IMR-90 (cell line): Measurements from ENCODE around the gene PPARD. TPM values are rescaled to one million over a fixed set of nuclear protein-coding genes. Genes with fewer than 3 reads are reported as not detected.

Source experiments
- ATAC-seq: fragments of 200-7000 bp; cut with Tn5 transposase; 2 replicates; pipeline ENCODE4 v1.9.1; 2020; ENCODE audit warnings: low read depth, mild to moderate bottlenecking, moderate library complexity
- BruUV-seq: library from RNA; stranded (reverse); fragments of 400-500 nt; replicated peaks from 2 replicates; lab custom pipeline; 2021; lab: Mats Ljungman, UMichigan
- CTCF ChIA-PET: fragments of 300-600 bp; formaldehyde crosslinking; extraction: SDS; loops from one replicate; lab custom pipeline; 2021; ENCODE audit warnings: antibody characterized with exemption; lab: Yijun Ruan, JAX
- POLR2A ChIA-PET: fragments of 300-600 bp; sonication (Branson Sonifier 250); formaldehyde crosslinking; loops from one replicate; lab custom pipeline; 2022; ENCODE audit warnings: antibody characterized with exemption; ENCODE audit not compliant: unreplicated experiment; lab: Charles Lee
- DNase-seq: peaks from one replicate; pipeline ENCODE4 v3.0.0; 2013
- H2AFZ ChIP-seq: replicated peaks from 2 replicates; pipeline ENCODE3; 2013; ENCODE audit warnings: low read length, mild to moderate bottlenecking; ENCODE audit not compliant: poor library complexity
- H2AK5ac ChIP-seq: 2 replicates; pipeline ENCODE4 v1.6.1; 2013; ENCODE audit warnings: low read depth, low read length, inconsistent platforms
- H2AK9ac ChIP-seq: replicated peaks from 2 replicates; pipeline ENCODE3; 2013; ENCODE audit warnings: mild to moderate bottlenecking, low read depth, low read length, moderate library complexity; ENCODE audit not compliant: poor library complexity
- H2BK120ac ChIP-seq: 2 replicates; pipeline ENCODE4 v1.6.1; 2013; ENCODE audit warnings: low read depth, low read length, inconsistent platforms
- H2BK15ac ChIP-seq: 3 replicates; pipeline ENCODE4 v1.6.1; 2013; ENCODE audit warnings: low read depth, low read length, inconsistent platforms
- H2BK20ac ChIP-seq: 2 replicates; pipeline ENCODE4 v1.6.1; 2013; ENCODE audit warnings: low read depth, mild to moderate bottlenecking, inconsistent platforms, low read length, moderate library complexity
- H2BK5ac ChIP-seq: 2 replicates; pipeline ENCODE4 v1.6.1; 2013; ENCODE audit warnings: mild to moderate bottlenecking, low read depth, low read length, inconsistent platforms; ENCODE audit not compliant: poor library complexity, severe bottlenecking
- H3K14ac ChIP-seq: replicated peaks from 2 replicates; pipeline ENCODE4 v1.6.1; 2013; ENCODE audit warnings: low read depth, low read length, inconsistent platforms
- H3K18ac ChIP-seq: 2 replicates; pipeline ENCODE4 v1.6.1; 2013; ENCODE audit warnings: low read depth, low read length, control low read depth
- H3K23ac ChIP-seq: 2 replicates; pipeline ENCODE4 v1.6.1; 2013; ENCODE audit warnings: low read depth, low read length, inconsistent platforms
- H3K27ac ChIP-seq: 2 replicates; pipeline ENCODE4 v1.5.1; 2013; ENCODE audit warnings: mild to moderate bottlenecking, control low read depth, low read length; ENCODE audit not compliant: insufficient read depth
- H3K27me3 ChIP-seq: 2 replicates; pipeline ENCODE4 v1.6.1; 2013; ENCODE audit warnings: low read length; ENCODE audit not compliant: control insufficient read depth, insufficient read depth
- H3K36me3 ChIP-seq: 2 replicates; pipeline ENCODE4 v1.6.1; 2013; ENCODE audit warnings: low read length, mixed read lengths; ENCODE audit not compliant: control insufficient read depth, insufficient read depth
- H3K4ac ChIP-seq: 2 replicates; pipeline ENCODE4 v1.6.1; 2013; ENCODE audit warnings: low read depth, low read length, inconsistent platforms
- H3K4me1 ChIP-seq: 2 replicates; pipeline ENCODE4 v1.6.1; 2013; ENCODE audit warnings: low read length, mixed read lengths; ENCODE audit not compliant: control insufficient read depth, insufficient read depth
- H3K4me2 ChIP-seq: 2 replicates; pipeline ENCODE4 v1.6.1; 2013; ENCODE audit warnings: low read depth, mild to moderate bottlenecking, control low read depth, low read length, moderate library complexity
- H3K4me3 ChIP-seq: 2 replicates; pipeline ENCODE4 v1.5.1; 2013; ENCODE audit warnings: low read depth, mild to moderate bottlenecking, control low read depth, low read length, moderate library complexity; ENCODE audit not compliant: insufficient read depth
- H3K56ac ChIP-seq: 2 replicates; pipeline ENCODE4 v1.6.1; 2013; ENCODE audit warnings: low read length, inconsistent platforms; ENCODE audit not compliant: insufficient read depth; ENCODE audit errors: extremely low read depth
- H3K79me1 ChIP-seq, 2 experiments: 2 replicates each; pipeline ENCODE4 v1.6.1; 2013; ENCODE audit warnings: low read length in 2 of 2, inconsistent platforms in 1 of 2, low read depth in 1 of 2
- H3K9ac ChIP-seq: 2 replicates; pipeline ENCODE4 v1.6.1; 2013; ENCODE audit warnings: low read depth, low read length, control low read depth
- H3K9me1 ChIP-seq: 2 replicates; pipeline ENCODE4 v1.6.1; 2013; ENCODE audit warnings: low read length, inconsistent platforms; ENCODE audit not compliant: insufficient read depth
- H3K9me3 ChIP-seq: 2 replicates; pipeline ENCODE4 v1.6.1; 2013; ENCODE audit warnings: low read length; ENCODE audit not compliant: control insufficient read depth, insufficient read depth
- H4K20me1 ChIP-seq: 2 replicates; pipeline ENCODE4 v1.6.1; 2013; ENCODE audit warnings: low read length, inconsistent platforms; ENCODE audit not compliant: insufficient read depth
- H4K5ac ChIP-seq: 2 replicates; pipeline ENCODE4 v1.6.1; 2013; ENCODE audit warnings: mild to moderate bottlenecking, low read depth, low read length, control low read depth
- H4K8ac ChIP-seq, 2 experiments: 2 replicates each; pipeline ENCODE4 v1.6.1; 2013; ENCODE audit warnings: low read depth in 2 of 2, low read length in 2 of 2, control low read depth in 1 of 2, inconsistent platforms in 1 of 2
- H4K91ac ChIP-seq: 2 replicates; pipeline ENCODE4 v1.6.1; 2013; ENCODE audit warnings: low read depth, low read length, inconsistent platforms; ENCODE audit not compliant: insufficient read depth
- CEBPB ChIP-seq: IDR thresholded peaks from 2 replicates; pipeline ENCODE4 v1.6.1; 2012; ENCODE audit warnings: low read depth, low read length, improper control_type of control experiment
- NFE2L2 ChIP-seq: fragments of 150-350 bp; IDR thresholded peaks from 2 replicates; pipeline ENCODE4 v1.6.1; 2016; ENCODE audit warnings: low read depth, mild to moderate bottlenecking, low read length
- WGBS, 2 experiments: methylation state at CpG; one replicate each; pipeline versions ENCODE4 v1.1.5 to v1.1.7; 2013; ENCODE audit warnings: missing lambda C conversion rate in 2 of 2; ENCODE audit not compliant: insufficient read length in 1 of 2; ENCODE audit errors: extremely low coverage in 2 of 2; 5-methylcytosine and 5-hydroxymethylcytosine counted together
- dilution Hi-C: fragments of 300-500 bp; cut with HindIII; formaldehyde crosslinking; loops from one replicate; pipeline ENCODE4 v1.14.3; 2018; ENCODE audit warnings: low sequenced_read_pairs; ENCODE audit not compliant: unreplicated experiment
- in situ Hi-C: fragments of 300-500 bp; cut with MboI; formaldehyde crosslinking; loops from 3 replicates; pipeline ENCODE4 v1.14.3; 2019; ENCODE audit warnings: low sequenced_read_pairs, inconsistent platforms, mixed read lengths
- intact Hi-C: fragments of 100-400 bp; cut with micrococcal nuclease; formaldehyde crosslinking; loops from 2 replicates; pipeline ENCODE4 v1.10.0; 2022
- polyA plus RNA-seq, 3 experiments: library from polyadenylated mRNA; depleted of rRNA; stranded (reverse); fragments of >200 nt; gene quantifications; 2 replicates each; pipeline ENCODE4 v1.2.3, GENCODE V29; 2012; ENCODE audit warnings: low replicate concordance in 1 of 3
- total RNA-seq: library from RNA; depleted of rRNA; stranded (reverse); fragments of >200 nt; gene quantifications from 2 replicates; pipeline ENCODE4 v1.2.3, GENCODE V29; 2012

PPARD gene
- total and polyA plus RNA-seq, 2 of the 4 experiments (the other 2 are of a cell fraction): 10.4 to 69.0 TPM

GRCh38 chr6:35341557-35341956, 801 bp upstream of the PPARD start:
- H3K14ac ChIP-seq: no peak overlapping the region
- no peak overlapping the region for H3K9ac ChIP-seq
- no peak for TF ChIP-seq NFE2L2
- peak; percentile 82 for TF ChIP-seq CEBPB
- no peaks in the 10 kb centered on the region for H3K9me3 ChIP-seq
- no peak overlapping the region for H4K8ac ChIP-seq
- dilution Hi-C loops (no loop called here), intact Hi-C loops (no loop called here), in situ Hi-C loops (loop anchor here (5.0 kb wide), 1 partner anchor 111 kb away; the partner anchor contains the start of gene FANCE)
- no peak overlapping the region for H4K91ac ChIP-seq
- H3K79me1 ChIP-seq: peaks cover 7 to 37% of the 10 kb centered on the region in 2 experiments; a peak in 3 of 4 replicates
- ChIA-PET CTCF (interaction anchor here (0.6 to 1.9 kb wide), 9 partner anchors 14 to 156 kb away, joined by 3 to 13 read pairs (median 3); partner anchors contain the start of gene FANCE), POLR2A (interaction anchor here (1.1 kb wide), 1 partner anchor 129 kb away, joined by 5 read pairs; no protein-coding TSS in a partner anchor)
- no peak overlapping the region for H3K4me3 ChIP-seq
- H2BK20ac ChIP-seq: no peak overlapping the region
- no peak overlapping the region for H2BK15ac ChIP-seq
- no peak overlapping the region; the same call in 1 of the 2 replicates for H3K4ac ChIP-seq
- BruUV-seq: no TSS peak
- WGBS, 2 experiments: no CpG with 5 or more reads among the region's 13 CpGs
- H2AK9ac ChIP-seq: no peak overlapping the region
- no peak overlapping the region for H3K23ac ChIP-seq
- no peak overlapping the region for H2BK5ac ChIP-seq
- DNase-seq: no peak
- no peak overlapping the region for H4K5ac ChIP-seq
- H3K18ac ChIP-seq: no peak overlapping the region
- H3K27me3 ChIP-seq: peaks cover 5% of the 10 kb centered on the region
- H2AFZ ChIP-seq: peak overlapping the region; percentile 32
- peaks cover 14% of the 10 kb centered on the region for H3K4me1 ChIP-seq
- H3K4me2 ChIP-seq: no peak overlapping the region
- peaks cover 19% of the 10 kb centered on the region for H3K9me1 ChIP-seq
- H2AK5ac ChIP-seq: 0 out of 2 replicates have a peak overlapping the region, but pooled peaks have one; percentile 48
- H4K20me1 ChIP-seq: peaks cover 35% of the 10 kb centered on the region
- H3K27ac ChIP-seq: no peak overlapping the region
- H3K56ac ChIP-seq: no peak overlapping the region
- ATAC-seq: no peak
- peaks cover 12% of the 10 kb centered on the region for H3K36me3 ChIP-seq
- H2BK120ac ChIP-seq: no peak overlapping the region
